GM18519 (cell line): ENCODE results near the gene GOLPH3.
"Not testable (repeated sequence)": the region's sequence is repeated elsewhere in the genome, so short reads cannot be mapped to it uniquely, and the experiment has no call there.

Experiments used
- ATAC-seq: cut with Tn5 transposase; IDR thresholded peaks from one replicate; pipeline ENCODE4 v1.9.1; 2021; ENCODE audit warnings: mild to moderate bottlenecking, moderate library complexity; ENCODE audit not compliant: unreplicated experiment, low FRiP score

GOLPH3 gene

DNA sequence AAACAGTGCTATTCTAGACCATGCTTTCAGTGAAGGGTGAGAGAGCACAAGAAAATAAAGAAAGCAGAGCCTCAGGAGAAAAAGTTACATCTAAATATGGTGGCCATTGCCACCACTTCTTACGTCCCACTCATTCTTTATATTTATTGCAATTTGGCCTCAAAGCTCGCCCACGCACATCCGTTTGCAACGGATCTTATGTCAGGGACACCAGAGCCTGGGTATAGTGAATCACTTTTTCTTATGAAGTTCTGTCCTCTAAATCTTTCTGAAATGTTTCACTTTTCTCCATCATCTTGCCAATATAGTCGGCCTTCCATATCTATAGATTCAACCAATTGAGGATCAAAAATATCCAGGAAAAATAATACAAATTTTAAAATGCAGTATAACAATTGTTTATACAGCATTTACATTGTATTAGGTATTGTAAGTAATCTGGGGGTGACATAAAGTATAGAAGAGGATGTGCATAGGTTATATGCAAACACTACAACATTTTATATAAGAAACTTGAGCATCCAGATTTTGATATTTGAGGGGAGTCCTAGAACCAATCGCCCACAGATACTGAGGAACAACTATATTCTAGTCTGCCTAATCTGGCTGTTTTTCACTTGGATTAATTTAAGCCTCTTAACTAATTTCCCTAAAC is 35.2 kb downstream of the GOLPH3 start:
- ATAC-seq: no peak

DNA sequence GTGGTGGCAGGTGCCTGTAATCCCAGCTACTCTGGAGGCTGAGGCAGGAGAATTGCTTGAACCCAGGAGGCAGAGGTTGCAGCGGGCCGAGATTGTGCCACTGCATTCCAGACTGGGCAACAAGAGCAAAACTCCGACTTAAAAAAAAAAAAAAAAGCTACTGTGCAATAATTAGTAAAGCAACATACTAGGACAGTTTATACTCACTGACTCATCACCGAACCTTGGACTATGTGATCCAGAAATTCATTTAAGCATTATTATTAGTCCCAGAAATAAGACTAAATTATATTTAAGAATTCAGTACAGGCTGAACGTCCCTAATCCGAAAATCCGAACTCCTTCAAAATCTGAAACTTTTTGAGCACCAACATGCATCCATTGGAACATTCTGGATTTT is 37.8 kb downstream of the GOLPH3 start:
- no peak for ATAC-seq

DNA sequence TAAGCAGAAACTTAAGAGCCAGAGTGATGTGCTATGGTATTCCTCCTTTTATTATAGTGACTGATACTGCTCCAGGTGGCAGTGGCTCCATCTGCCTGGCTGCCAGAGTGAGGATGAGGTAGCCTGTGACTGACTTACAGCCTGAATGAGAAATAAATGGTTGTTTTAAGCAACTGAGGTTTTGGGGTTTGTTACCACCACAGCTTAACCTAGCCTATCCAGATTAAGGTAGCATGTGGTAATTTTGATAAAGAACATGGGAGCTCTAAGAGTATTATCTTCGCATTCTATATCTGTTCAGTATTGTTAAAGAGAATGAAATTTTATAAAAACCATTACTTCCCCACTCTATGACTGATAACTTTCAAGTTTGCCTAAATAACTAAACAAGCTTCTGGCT is 39.0 kb downstream of the GOLPH3 start:
- no peak for ATAC-seq

DNA sequence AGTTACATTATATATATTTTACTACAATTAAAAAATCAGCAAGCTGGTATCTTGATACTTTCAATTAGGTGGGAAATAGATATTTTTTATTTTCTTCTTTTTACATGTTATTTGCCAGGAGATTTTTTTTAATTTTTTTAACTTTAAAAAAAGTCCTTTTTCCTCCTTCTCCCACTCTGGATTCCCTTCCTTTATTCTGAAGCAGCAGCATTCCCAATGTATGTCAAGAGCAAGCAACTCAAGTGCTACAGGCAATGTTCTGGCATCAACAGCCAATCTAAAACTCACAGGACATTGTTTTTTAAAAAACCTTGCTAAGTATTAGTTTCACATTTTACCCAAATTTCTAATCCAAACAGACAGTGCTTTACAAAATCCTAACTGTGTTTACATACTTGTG is 41.4 kb downstream of the GOLPH3 start:
- no peak for ATAC-seq

DNA sequence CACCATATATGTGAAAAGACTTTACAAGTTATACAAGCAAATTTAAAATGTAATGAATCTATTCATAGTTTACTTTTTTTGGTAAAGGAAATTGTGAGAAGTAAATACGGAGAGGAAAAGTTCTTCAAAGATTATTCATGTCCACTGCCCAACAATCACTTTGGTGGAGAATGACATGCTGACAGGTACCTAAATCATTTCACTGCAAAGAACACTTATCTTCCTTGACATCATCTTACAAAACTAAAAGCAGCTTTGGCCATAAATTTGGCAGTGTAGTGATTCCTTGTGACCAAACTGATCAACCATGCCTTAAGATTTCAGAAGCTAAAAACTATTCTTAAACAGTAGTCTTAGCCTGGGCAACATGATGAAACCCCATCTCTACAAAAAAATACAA is 42.5 kb downstream of the GOLPH3 start:
- no peak for ATAC-seq

DNA sequence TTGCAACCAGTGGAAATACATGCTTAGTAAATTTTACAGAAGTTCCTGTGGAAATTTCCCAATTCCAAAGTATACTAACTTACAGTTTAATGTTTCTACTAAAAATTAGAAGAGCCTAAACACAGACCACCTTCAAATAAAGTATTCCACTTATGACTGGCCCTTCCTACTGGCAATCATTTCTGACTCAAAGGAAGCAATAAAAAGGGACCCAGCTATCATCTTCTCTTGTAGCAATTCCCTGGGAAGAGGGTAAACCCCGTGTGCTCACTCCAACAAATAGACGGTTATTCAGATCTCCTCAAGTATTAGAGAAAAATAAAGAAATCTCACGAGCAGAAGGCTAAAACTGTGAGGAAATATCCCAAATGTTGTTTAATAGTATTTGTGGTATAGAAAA is 43.3 kb downstream of the GOLPH3 start:
- ATAC-seq: no peak

DNA sequence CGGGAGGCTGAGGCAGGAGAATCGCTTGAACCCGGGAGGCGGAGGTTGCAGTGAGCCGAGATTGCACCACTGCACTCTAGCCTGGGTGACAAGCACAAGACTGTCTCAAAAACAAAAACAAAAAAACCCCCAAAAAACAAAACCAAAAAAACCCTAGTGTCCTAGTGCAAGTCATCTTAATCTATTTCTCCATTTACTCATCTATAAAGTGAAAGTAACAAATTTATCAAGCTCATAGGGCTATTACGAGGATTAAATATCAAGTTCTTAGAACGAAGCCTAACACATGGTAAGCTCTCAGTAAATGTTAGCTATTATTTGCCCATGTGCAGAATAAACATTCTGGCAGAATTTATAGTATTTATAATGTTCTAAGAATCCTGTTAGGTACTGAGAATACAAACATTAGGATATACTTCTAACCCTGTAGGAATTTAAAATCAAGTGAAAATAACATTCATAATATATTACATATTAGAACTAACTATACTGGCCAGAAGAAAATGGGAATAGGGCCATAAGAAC is 45.0 kb downstream of the GOLPH3 start:
- no peak for ATAC-seq

DNA sequence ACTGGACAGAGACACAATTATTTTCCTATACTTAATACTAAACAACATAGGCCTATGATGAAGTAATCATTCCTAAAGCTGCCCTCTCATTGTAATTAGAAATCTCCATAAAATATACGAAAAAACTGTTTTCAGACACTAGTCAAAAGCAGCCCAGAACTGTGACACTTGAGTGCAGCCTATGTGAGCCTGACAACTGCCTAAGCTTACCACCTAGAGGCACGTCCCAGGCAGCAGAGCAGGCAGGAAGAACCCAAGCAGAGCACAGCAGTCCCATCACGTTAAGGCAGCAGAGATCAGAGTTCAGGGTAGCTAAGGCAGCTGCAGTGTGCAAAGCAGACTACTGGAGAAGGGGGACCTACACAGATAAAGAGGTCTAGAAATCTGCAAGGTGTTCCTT is 46.4 kb downstream of the GOLPH3 start:
- ATAC-seq: no peak

DNA sequence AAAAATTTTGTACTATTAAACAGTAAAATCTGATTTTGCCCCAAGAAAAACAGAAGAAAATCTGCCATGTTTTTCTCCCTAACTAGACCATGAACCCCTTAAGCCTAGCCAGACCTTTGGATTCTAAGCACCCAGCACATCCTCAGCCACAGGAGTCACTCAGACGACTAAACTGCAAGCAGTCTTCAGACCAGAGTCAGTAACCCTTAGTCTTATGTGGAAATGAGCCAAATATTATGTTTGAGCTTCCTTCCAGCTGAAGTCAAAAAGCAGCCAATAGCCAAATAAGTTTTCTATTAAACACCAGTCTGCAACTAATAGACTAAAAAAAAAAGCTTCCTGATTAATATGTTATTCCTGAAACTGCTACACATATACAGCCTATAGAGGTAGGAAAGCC is 47.4 kb downstream of the GOLPH3 start:
- no peak for ATAC-seq

DNA sequence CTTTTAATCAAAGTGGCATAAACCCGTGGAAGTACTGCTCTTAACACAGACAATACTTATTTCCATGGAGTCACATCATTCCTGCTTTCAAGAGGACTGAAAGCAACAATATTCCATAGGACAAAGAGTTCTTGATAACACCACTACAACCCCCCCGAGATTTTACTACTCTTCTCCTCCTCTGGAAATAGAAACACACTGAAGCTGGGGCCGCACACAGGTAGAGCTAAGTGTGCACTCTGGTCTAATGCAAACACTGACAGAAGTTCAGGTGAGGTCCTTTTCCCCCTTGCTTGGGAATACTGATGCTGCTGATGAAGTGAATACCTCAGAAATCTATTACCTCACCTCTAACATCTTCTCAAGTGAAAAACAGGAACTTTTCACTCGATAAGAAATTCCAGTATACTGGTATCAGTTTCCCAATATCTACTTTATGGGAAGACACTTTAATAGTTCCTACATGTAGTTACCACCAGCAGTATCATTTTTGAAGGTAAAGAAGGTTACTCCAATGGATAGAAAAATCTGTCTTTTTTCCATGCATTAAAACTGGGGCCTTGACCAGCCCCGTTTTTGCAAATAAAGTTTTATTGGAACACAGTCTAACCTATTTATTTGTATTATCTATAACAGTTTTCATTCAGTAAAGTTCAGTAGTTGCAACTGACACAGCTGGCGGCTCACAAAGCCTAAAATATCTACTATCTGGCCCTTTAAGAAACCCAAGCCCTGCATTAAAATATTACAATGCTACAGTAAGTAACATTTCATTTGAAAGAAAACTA is 50.0 kb downstream of the GOLPH3 start:
- no peak for ATAC-seq

DNA sequence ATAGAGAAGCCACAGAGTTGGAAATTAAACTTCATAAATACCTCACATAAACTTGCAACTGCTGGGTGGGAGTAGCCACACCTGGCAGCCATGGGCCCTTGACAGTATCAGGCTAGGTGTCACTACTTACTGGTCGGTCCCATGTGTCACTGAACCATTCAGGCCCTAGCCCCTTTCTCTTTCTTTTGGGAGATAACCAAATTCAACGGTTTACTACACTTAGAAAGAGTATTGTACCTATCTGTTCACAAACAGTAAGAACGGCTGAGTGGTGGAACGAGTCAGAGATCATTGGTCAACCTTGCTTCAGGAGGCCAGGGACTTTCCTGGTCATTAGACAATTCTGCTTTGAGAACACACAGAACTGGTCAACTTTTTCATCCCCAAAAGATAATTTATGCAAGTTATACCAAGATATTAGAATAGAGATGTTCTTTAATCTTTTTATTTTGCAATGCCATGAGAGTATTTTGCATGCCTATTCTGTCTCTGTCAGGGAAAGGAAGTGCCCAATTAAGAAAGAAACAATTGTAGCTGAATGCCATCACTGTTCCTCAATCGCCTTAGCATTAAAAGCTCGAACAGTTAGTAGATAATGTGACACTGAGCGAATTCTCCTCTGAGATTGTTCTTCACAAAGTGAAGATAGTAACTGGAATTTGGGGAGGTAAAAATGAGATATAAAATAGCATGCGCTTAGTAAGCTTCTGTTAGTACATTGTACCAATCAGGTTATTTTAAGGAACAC is 50.9 kb downstream of the GOLPH3 start:
- ATAC-seq: no peak

DNA sequence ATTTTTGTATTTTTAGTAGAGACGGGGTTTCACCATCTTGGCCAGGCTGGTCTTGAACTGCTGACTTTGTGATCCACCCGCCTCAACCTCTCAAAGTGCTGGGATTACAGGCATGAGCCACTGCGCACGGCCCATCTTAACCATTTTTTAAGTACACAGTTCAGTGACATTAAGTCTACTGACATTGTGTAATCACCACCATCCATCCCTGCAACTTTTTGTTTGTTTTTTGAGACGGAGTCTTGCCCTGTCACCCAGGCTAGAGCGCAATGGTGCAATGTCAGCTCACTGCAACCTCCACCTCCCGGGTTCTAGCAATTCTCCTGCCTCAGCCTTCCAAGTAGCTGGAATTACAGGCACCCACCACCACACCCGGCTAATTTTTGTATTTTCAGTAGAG is 55.2 kb downstream of the GOLPH3 start:
- not testable (repeated sequence) for ATAC-seq

DNA sequence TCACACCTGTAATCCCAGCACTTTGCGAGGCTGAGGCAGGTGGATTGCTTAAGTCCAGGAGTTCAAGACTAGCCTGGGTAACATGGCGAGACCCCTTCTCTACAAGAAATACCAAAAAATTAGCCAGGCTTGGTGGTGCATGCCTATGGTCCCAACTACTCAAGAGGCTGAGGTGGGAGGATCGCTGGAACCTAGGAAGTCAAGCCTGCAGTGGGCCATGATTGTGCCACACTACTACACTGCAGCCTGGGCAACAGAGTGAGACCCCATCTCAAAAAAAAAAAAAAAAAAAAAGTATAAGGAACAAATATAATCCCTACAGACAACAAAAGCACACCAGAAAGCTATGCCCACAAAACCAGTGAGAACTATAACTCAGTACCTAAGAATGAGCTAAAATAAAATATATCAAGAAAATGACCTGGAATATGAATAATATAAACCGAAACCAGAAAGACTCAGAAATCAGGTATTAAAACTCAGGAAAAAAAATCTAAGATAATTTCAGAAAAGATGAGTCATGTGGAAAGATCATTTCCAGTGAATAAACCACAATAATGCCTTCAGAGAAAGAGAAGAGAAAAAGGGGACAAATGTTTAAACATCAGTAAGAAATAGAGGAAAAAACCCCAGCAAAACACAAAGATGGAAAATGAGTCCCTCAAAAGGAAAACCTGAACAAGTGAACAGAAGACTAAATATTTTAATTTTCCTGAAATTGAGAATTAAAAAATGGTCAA is 57.4 kb downstream of the GOLPH3 start:
- no peak for ATAC-seq

DNA sequence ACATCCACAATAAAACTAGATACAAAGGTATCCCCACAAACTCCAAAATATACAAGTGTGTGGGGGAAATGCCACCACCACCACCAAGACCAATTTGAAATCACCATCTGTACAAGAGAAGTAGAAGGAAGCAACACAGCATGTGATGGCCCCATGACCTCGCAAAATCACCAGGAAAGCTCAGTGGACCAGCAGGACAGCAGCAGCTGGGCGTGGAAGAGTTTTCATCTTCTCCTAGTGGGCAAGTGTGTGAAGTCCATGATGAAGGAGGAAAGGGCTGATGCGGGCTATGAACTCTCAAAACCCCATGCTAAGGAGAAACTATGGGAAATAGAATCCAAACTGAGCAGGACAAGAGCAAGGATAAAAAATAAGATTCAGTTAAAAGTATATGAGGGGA is 58.1 kb downstream of the GOLPH3 start:
- ATAC-seq: no peak

DNA sequence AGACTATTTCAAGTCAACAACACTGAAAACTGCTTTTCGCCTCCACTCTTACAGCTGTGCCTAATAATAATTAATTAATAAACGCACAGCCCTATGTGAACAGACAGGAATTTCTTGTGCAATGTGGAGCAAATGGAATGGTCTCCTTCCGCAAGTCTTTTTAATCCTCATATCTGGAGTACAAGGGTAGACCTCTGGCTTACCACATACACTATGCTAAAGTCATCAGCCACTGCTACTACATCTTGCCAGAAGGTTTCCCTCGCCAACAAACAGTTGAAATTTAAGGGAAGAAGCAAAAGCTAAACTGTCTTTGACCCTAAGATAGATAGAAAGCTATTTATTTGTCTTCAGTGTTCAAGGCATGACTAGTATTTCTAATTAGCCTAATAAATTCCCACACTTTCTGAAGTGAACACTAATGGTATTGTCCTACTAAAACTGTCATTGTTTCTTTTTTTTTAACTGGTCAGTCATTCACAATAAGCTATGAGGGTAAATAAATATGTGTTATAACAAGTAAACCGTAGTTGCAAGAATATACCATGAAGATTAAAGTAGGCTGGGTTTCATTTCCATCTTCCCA is 63.9 kb downstream of the GOLPH3 start:
- no peak for ATAC-seq

DNA sequence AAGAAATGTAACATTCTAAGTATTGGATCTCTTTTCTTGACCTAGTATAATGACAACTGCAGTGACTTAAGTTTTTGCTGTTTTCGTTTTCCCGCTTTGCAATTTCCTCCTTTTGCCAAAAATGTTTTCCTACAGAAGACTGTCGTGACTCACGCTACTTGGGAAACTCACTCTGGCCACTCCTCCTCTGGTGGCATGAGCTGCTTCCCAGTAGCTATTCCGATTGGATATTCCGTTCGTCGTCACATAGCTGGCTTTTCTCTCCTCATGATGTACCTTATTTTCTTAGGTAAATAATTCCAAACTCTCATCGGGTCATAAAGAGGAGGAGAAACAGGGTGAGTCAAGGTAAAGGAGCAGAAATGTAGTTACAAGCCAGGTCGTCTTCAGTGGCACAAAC is 64.9 kb downstream of the GOLPH3 start:
- no peak for ATAC-seq

DNA sequence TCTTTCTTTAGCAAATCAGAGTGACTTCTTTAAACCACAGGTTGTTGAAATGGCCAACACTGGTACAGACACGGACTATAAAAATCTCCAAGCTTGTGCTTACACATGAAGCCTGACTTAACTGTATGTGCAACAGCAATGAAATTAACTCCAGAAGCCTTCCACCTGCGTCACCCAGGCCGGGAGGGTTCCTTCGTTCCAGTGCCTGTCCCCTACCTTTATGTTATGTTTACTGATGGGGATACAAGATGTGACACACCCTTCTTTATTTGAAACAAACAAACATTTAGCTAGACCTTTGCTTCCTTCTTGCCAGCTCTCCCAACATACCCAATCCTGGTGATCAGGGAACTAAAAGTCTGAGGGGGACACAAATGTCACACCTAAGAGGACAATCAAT is 66.0 kb downstream of the GOLPH3 start:
- no peak for ATAC-seq

DNA sequence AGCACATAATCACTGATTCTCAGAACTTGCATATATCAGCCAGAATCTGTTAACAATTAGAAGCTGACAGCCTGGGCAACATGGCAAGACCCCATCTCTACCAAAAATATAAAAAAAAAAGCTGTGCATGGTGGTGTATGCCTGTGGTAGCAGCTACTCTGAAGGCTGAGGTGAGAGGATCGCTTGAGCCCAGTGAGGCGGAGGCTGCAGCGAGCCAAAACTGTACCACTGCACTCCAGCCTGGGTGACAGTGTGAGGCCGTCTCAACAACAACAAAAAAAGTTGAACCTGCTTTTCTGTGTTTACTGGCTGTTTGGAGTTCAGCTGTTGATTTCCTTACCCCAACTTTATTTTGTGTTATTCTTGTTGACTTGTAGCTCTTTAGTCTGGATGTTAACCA is 66.8 kb downstream of the GOLPH3 start:
- ATAC-seq: no peak

DNA sequence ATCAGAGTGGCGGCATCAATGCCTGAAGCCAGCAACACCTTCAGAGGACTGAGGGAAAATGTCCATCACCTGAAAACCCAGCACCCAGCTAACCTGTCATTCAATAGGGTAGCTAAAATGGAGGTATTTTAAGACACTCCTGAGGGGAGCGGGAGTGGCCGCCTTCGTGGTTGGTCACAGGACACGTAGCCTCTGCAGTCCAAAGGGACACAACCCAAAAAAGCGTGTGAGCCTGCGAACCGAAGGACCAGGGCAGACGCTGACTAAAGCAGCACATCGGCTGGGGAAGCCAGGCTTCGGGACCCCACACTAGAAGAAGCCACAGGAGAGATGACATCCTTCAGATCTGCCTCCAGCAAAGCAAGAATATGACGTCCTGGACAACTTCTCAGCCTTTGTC is 70.6 kb downstream of the GOLPH3 start:
- no peak for ATAC-seq

DNA sequence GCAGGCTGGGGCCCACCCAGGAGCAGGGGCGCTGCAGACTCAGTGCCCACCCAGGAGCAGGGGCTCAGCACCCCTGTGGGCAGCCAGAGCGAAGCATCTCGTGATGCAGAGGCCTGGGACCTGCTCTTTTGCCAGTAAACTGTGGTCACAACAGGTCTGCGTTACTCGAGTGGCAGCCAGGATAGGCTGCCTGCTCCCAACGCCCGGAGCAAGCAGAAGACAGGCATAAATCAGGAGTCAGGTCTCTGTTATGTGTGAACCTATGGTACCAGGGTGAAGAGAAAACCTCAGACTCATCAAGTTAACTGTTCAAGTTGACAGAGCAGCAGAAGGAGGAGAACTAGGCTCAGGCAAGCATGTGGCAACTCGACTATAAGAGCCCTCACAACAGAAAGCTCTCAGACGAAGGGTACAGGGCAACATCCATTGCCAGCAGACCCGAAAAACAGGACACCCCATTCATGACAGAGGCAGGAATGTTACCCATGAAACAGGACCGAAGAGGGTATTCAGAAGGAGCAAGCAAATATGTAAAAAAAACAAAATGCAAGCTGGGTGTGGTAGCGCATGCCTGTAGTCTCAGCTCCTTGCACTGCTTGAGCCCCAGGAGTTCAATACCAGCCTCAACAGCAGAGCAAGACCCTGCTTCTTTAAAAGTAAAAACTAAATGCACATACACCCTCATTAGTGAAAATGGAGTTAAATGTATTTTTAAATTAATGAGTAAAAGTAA is 71.7 kb downstream of the GOLPH3 start:
- no peak for ATAC-seq
